Neural progenitor cell (in vitro differentiated cells): ENCODE results near the gene ZNF556.

Experiments used
- EZH2 ChIP-seq: fragments of 200-600 bp; sonication (generic); IDR thresholded peaks from 2 replicates; pipeline ENCODE4 v1.6.1; 2017; ENCODE audit warnings: antibody characterized with exemption, mild to moderate bottlenecking, moderate library complexity
- TF ChIP-seq, protein P1 (sequence below): fragments of 200-600 bp; sonication (generic); IDR thresholded peaks from 2 replicates; pipeline ENCODE4 v1.5.1; 2017; ENCODE audit warnings: antibody characterized with exemption, mild to moderate bottlenecking

- TF ChIP-seq EZH2 = no peak
- TF ChIP-seq, protein P1, sequence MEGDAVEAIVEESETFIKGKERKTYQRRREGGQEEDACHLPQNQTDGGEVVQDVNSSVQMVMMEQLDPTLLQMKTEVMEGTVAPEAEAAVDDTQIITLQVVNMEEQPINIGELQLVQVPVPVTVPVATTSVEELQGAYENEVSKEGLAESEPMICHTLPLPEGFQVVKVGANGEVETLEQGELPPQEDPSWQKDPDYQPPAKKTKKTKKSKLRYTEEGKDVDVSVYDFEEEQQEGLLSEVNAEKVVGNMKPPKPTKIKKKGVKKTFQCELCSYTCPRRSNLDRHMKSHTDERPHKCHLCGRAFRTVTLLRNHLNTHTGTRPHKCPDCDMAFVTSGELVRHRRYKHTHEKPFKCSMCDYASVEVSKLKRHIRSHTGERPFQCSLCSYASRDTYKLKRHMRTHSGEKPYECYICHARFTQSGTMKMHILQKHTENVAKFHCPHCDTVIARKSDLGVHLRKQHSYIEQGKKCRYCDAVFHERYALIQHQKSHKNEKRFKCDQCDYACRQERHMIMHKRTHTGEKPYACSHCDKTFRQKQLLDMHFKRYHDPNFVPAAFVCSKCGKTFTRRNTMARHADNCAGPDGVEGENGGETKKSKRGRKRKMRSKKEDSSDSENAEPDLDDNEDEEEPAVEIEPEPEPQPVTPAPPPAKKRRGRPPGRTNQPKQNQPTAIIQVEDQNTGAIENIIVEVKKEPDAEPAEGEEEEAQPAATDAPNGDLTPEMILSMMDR = no peak
Measured at GRCh38 chr19:2912306-2912705, 45.2 kb downstream of the ZNF556 start.
